Lower leg skin (tissue), 3 donors: ENCODE data around the gene WDR54.

Source experiments
- CTCF ChIP-seq, 3 donors: fragments of 450-650 bp; IDR thresholded peaks; one replicate each; pipeline ENCODE4 v1.5.1; 2016; ENCODE audit warnings: antibody characterized with exemption in 3 of 3, mild to moderate bottlenecking in 3 of 3, moderate library complexity in 2 of 3
- POLR2A ChIP-seq, 2 donors: fragments of 450-650 bp; IDR thresholded peaks; one replicate each; pipeline ENCODE4 v1.6.1; 2016 to 2017; ENCODE audit warnings: antibody characterized with exemption in 2 of 2, mild to moderate bottlenecking in 1 of 2, moderate library complexity in 1 of 2

- TF ChIP-seq POLR2A (IDR thresholded peaks at IDR 0.05) (no peak), CTCF (IDR thresholded peaks at IDR 0.05) (no peak)
Observed at GRCh38 chr2:74441690-74442482, 20.4 kb downstream of the WDR54 start, which contains the start of gene RTKN.
